ENCODE results near the gene AMPD3.

- TF ChIP-seq EZH2 (IDR thresholded peaks at IDR 0.05) (no peak), CTCF (IDR thresholded peaks at IDR 0.05) (no peak), EZH2phosphoT487 (IDR thresholded peaks at IDR 0.05) (no peak)
Measured at GRCh38 chr11:10480760-10481159, 25.7 kb downstream of the AMPD3 start.

Data from neural progenitor cell (in vitro differentiated cells).